ENCODE measurements around the gene IGSF6. TPM values are rescaled to one million over a fixed set of nuclear protein-coding genes. Genes with fewer than 3 reads are reported as not detected.
"Not testable (repeated sequence)": the region's sequence is repeated elsewhere in the genome, so short reads cannot be mapped to it uniquely, and the experiment has no call there.

Gene IGSF6
- total and polyA plus RNA-seq, 2 of the 4 experiments (the other 2 are of a cell fraction), result not detected

GRCh38 chr16:21608639-21609328 is 43.6 kb downstream of the IGSF6 start:
- ATAC-seq (ENCODE audit: low read depth), result no peak
- H3K4me2 ChIP-seq (ENCODE audit: low read depth, low read length), result no peak overlapping the region

GRCh38 chr16:21605848-21606247 is 46.6 kb downstream of the IGSF6 start:
- BruUV-seq (replicated peaks); H3K14ac ChIP-seq (replicated peaks; ENCODE audit: low read depth, low read length); H3K4me1 ChIP-seq (ENCODE audit: control insufficient read depth, insufficient read depth, low read length); H3K36me3 ChIP-seq (ENCODE audit: control insufficient read depth, insufficient read depth, low read length); H3K4ac ChIP-seq (ENCODE audit: low read depth, low read length); DNase-seq; H4K8ac ChIP-seq (ENCODE audit: low read depth in 2 of 2, low read length in 2 of 2); in situ Hi-C loops (cut with MboI; ENCODE audit: low sequenced_read_pairs); H2BK5ac ChIP-seq (ENCODE audit: low read depth, low read length, poor library complexity, severe bottlenecking); POLR2A ChIA-PET (ENCODE audit: unreplicated experiment); ATAC-seq (ENCODE audit: low read depth); H3K27me3 ChIP-seq (ENCODE audit: control insufficient read depth, insufficient read depth, low read length); dilution Hi-C loops (cut with HindIII; ENCODE audit: low sequenced_read_pairs, unreplicated experiment); H3K4me3 ChIP-seq (ENCODE audit: insufficient read depth, low read depth, low read length); H3K9me1 ChIP-seq (ENCODE audit: insufficient read depth, low read length); H2AK5ac ChIP-seq (ENCODE audit: low read depth, low read length); H3K18ac ChIP-seq (ENCODE audit: low read depth, low read length); H2BK20ac ChIP-seq (ENCODE audit: low read depth, low read length); H4K91ac ChIP-seq (ENCODE audit: insufficient read depth, low read depth, low read length); H2BK120ac ChIP-seq (ENCODE audit: low read depth, low read length); H3K27ac ChIP-seq (ENCODE audit: insufficient read depth, low read length); H2BK15ac ChIP-seq (ENCODE audit: low read depth, low read length); CTCF ChIA-PET; H3K4me2 ChIP-seq (ENCODE audit: low read depth, low read length); H4K5ac ChIP-seq (ENCODE audit: low read depth, low read length); H3K9ac ChIP-seq (ENCODE audit: low read depth, low read length); H3K56ac ChIP-seq (ENCODE audit: extremely low read depth, insufficient read depth, low read length); H3K23ac ChIP-seq (ENCODE audit: low read depth, low read length); H2AFZ ChIP-seq (replicated peaks; ENCODE audit: low read length, poor library complexity); H2AK9ac ChIP-seq (replicated peaks; ENCODE audit: low read depth, low read length, poor library complexity); H3K9me3 ChIP-seq (ENCODE audit: control insufficient read depth, insufficient read depth, low read length): not testable (repeated sequence)
- 100% methylated on average over 1 of the region's 8 CpGs; no CpG with 5 or more reads in 1 of the 2 experiments for WGBS, 2 experiments (ENCODE audit: extremely low coverage in 2 of 2, insufficient read length in 1 of 2)
- peaks cover 67% of the 10 kb centered on the region for H4K20me1 ChIP-seq (ENCODE audit: insufficient read depth, low read length)
- peaks cover 25 to 78% of the 10 kb centered on the region in 2 experiments; a peak in 3 of 4 replicates for H3K79me1 ChIP-seq (ENCODE audit: low read depth in 1 of 2, low read length in 2 of 2)
- intact Hi-C loops (cut with micrococcal nuclease), result loop anchor here (2.0 kb wide), 1 partner anchor 15 kb away; no protein-coding TSS in a partner anchor

More at GRCh38 chr16:21608639-21609328, 43.6 kb downstream of the IGSF6 start:
- Histone ChIP-seq H3K9me3 (ENCODE audit: control insufficient read depth, insufficient read depth, low read length) (no peaks in the 10 kb centered on the region), H3K14ac (replicated peaks; ENCODE audit: low read depth, low read length) (no peak overlapping the region), H2AK9ac (replicated peaks; ENCODE audit: low read depth, low read length, poor library complexity) (no peak overlapping the region), H2BK5ac (ENCODE audit: low read depth, low read length, poor library complexity, severe bottlenecking) (no peak overlapping the region), H4K20me1 (ENCODE audit: insufficient read depth, low read length) (peaks cover 72% of the 10 kb centered on the region), H3K9me1 (ENCODE audit: insufficient read depth, low read length) (peaks cover 5% of the 10 kb centered on the region), H2AFZ (replicated peaks; ENCODE audit: low read length, poor library complexity) (no peak overlapping the region), H2AK5ac (ENCODE audit: low read depth, low read length) (no peak overlapping the region), H4K5ac (ENCODE audit: low read depth, low read length) (no peak overlapping the region), H3K56ac (ENCODE audit: extremely low read depth, insufficient read depth, low read length) (no peak overlapping the region), H2BK120ac (ENCODE audit: low read depth, low read length) (no peak overlapping the region), H4K91ac (ENCODE audit: insufficient read depth, low read depth, low read length) (no peak overlapping the region), H3K4me3 (ENCODE audit: insufficient read depth, low read depth, low read length) (no peak overlapping the region), H3K27ac (ENCODE audit: insufficient read depth, low read length) (no peak overlapping the region), H3K4ac (ENCODE audit: low read depth, low read length) (no peak overlapping the region), H3K27me3 (ENCODE audit: control insufficient read depth, insufficient read depth, low read length) (no peaks in the 10 kb centered on the region), H3K36me3 (ENCODE audit: control insufficient read depth, insufficient read depth, low read length) (peaks cover under 1% of the 10 kb centered on the region; the same call in 1 of the 2 replicates), H2BK15ac (ENCODE audit: low read depth, low read length) (no peak overlapping the region), H4K8ac (ENCODE audit: low read depth in 2 of 2, low read length in 2 of 2) (no peak overlapping the region), H2BK20ac (ENCODE audit: low read depth, low read length) (no peak overlapping the region), H3K79me1 (ENCODE audit: low read depth in 1 of 2, low read length in 2 of 2) (peaks cover 39 to 81% of the 10 kb centered on the region in 2 experiments), H3K18ac (ENCODE audit: low read depth, low read length) (no peak overlapping the region), H3K23ac (ENCODE audit: low read depth, low read length) (no peak overlapping the region), H3K9ac (ENCODE audit: low read depth, low read length) (no peak overlapping the region), H3K4me1 (ENCODE audit: control insufficient read depth, insufficient read depth, low read length) (peaks cover 6% of the 10 kb centered on the region)
- dilution Hi-C loops (cut with HindIII; ENCODE audit: low sequenced_read_pairs, unreplicated experiment) (no loop called here), intact Hi-C loops (cut with micrococcal nuclease) (no loop called here), in situ Hi-C loops (cut with MboI; ENCODE audit: low sequenced_read_pairs) (no loop called here)
- WGBS, 2 experiments (ENCODE audit: extremely low coverage in 2 of 2, insufficient read length in 1 of 2), result no CpG with 5 or more reads among the region's 3 CpGs
- ChIA-PET POLR2A (ENCODE audit: unreplicated experiment) (interaction anchor here (0.8 kb wide), 1 partner anchor 9 kb away, joined by 3 read pairs; no protein-coding TSS in a partner anchor), CTCF (no interaction called here)
- TF ChIP-seq USF2 (IDR thresholded peaks at IDR 0.05; ENCODE audit: low read depth, low read length) (no peak), RAD21 (IDR thresholded peaks at IDR 0.05; ENCODE audit: low read length) (no peak)
- no TSS peak for BruUV-seq (replicated peaks)
- no peak for DNase-seq

Data from IMR-90 (cell line).